ENCODE measurements around the gene VAV1.

DNA sequence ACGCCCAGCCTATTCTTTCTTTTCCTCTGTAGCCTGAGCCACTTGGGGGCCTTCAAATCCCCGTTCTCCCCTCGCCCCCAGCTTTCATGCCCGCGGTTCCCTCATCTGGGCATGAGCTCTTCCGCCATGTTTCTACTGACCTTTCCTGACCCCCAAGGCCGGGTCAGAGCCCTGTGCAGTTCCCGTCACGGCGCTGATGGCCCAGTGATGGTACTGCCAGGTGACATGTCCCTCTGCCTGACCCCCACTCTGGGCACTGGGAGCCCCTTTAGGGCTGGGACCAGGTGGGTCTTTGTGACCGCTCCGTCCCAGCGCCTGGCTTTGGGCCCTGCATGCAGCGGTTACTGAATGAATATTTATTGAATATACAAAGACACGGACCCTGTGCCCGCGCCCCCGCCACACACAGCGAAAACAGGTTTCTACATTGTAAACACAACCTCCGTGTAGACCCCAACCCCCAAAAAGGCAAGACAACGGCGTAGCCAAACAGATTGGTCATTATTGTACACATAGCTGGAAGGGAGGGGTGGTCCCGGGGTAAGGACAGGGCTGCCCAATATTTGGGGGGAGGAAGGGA is 42.8 kb upstream of the VAV1 start:
- TF ChIP-seq, protein P1, sequence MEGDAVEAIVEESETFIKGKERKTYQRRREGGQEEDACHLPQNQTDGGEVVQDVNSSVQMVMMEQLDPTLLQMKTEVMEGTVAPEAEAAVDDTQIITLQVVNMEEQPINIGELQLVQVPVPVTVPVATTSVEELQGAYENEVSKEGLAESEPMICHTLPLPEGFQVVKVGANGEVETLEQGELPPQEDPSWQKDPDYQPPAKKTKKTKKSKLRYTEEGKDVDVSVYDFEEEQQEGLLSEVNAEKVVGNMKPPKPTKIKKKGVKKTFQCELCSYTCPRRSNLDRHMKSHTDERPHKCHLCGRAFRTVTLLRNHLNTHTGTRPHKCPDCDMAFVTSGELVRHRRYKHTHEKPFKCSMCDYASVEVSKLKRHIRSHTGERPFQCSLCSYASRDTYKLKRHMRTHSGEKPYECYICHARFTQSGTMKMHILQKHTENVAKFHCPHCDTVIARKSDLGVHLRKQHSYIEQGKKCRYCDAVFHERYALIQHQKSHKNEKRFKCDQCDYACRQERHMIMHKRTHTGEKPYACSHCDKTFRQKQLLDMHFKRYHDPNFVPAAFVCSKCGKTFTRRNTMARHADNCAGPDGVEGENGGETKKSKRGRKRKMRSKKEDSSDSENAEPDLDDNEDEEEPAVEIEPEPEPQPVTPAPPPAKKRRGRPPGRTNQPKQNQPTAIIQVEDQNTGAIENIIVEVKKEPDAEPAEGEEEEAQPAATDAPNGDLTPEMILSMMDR (IDR thresholded peaks at IDR 0.05 in 2 of 3, conservative IDR thresholded peaks at IDR 0.05 in 1 of 3; ENCODE audit: insufficient read depth in 2 of 3, low read depth in 1 of 3, low read length in 3 of 3) = no peak
- no peak for TF ChIP-seq POLR2AphosphoS5 (IDR thresholded peaks at IDR 0.05; ENCODE audit: control insufficient read depth, insufficient read depth, low read depth, low read length)
- no peak for TF ChIP-seq TRIM28 (IDR thresholded peaks at IDR 0.05)
- TF ChIP-seq, protein P2, sequence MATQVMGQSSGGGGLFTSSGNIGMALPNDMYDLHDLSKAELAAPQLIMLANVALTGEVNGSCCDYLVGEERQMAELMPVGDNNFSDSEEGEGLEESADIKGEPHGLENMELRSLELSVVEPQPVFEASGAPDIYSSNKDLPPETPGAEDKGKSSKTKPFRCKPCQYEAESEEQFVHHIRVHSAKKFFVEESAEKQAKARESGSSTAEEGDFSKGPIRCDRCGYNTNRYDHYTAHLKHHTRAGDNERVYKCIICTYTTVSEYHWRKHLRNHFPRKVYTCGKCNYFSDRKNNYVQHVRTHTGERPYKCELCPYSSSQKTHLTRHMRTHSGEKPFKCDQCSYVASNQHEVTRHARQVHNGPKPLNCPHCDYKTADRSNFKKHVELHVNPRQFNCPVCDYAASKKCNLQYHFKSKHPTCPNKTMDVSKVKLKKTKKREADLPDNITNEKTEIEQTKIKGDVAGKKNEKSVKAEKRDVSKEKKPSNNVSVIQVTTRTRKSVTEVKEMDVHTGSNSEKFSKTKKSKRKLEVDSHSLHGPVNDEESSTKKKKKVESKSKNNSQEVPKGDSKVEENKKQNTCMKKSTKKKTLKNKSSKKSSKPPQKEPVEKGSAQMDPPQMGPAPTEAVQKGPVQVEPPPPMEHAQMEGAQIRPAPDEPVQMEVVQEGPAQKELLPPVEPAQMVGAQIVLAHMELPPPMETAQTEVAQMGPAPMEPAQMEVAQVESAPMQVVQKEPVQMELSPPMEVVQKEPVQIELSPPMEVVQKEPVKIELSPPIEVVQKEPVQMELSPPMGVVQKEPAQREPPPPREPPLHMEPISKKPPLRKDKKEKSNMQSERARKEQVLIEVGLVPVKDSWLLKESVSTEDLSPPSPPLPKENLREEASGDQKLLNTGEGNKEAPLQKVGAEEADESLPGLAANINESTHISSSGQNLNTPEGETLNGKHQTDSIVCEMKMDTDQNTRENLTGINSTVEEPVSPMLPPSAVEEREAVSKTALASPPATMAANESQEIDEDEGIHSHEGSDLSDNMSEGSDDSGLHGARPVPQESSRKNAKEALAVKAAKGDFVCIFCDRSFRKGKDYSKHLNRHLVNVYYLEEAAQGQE (IDR thresholded peaks at IDR 0.05; ENCODE audit: borderline replicate concordance) = no peak
- TF ChIP-seq, protein P2 (CRISPR knock-in tag; IDR thresholded peaks at IDR 0.05; ENCODE audit: low read depth) = no peak
- no peak for TF ChIP-seq HDAC6 (IDR thresholded peaks at IDR 0.05; ENCODE audit: low read depth, low read length)

Data from K562 (cell line).